HG02852 (cell line): ENCODE measurements around the gene RELCH.

Experiments
- ATAC-seq: cut with Tn5 transposase; IDR thresholded peaks from one replicate; pipeline ENCODE4 v1.9.1; 2021; ENCODE audit warnings: mild to moderate bottlenecking, moderate library complexity; ENCODE audit not compliant: unreplicated experiment

RELCH gene

GRCh38 chr18:62249478-62250097 lies 62.5 kb downstream of the RELCH start:
- ATAC-seq = peak; percentile 57

GRCh38 chr18:62250475-62250874 lies 63.4 kb downstream of the RELCH start:
- no peak for ATAC-seq

- ATAC-seq = no peak
Measured at GRCh38 chr18:62258093-62258492, 71.0 kb downstream of the RELCH start.

- no peak for ATAC-seq
Measured at GRCh38 chr18:62258616-62259015, 71.6 kb downstream of the RELCH start.

GRCh38 chr18:62262061-62262460 lies 75.0 kb downstream of the RELCH start:
- no peak for ATAC-seq

GRCh38 chr18:62264984-62265383 lies 77.9 kb downstream of the RELCH start:
- ATAC-seq = no peak

- no peak for ATAC-seq
Measured at GRCh38 chr18:62277045-62277444, 90.0 kb downstream of the RELCH start.

GRCh38 chr18:62279561-62279960 lies 92.5 kb downstream of the RELCH start:
- no peak for ATAC-seq

- no peak for ATAC-seq
Measured at GRCh38 chr18:62280058-62280457, 93.0 kb downstream of the RELCH start.

- ATAC-seq = no peak
Measured at GRCh38 chr18:62280786-62281185, 93.7 kb downstream of the RELCH start.

- no peak for ATAC-seq
Measured at GRCh38 chr18:62281684-62282083, 94.6 kb downstream of the RELCH start.

GRCh38 chr18:62282188-62282629 lies 95.2 kb downstream of the RELCH start:
- ATAC-seq = no peak

GRCh38 chr18:62284637-62285036 lies 97.6 kb downstream of the RELCH start:
- ATAC-seq = no peak

GRCh38 chr18:62285281-62285680 lies 98.2 kb downstream of the RELCH start:
- no peak for ATAC-seq

- peak; percentile 49 for ATAC-seq
Measured at GRCh38 chr18:62287781-62288664, 101.0 kb downstream of the RELCH start.

GRCh38 chr18:62288665-62289008 lies 101.6 kb downstream of the RELCH start:
- ATAC-seq = peak; percentile 66

GRCh38 chr18:62289047-62289446 lies 102.0 kb downstream of the RELCH start:
- ATAC-seq = peak; percentile 69

GRCh38 chr18:62294073-62294472 lies 107.0 kb downstream of the RELCH start:
- ATAC-seq = no peak

GRCh38 chr18:62300359-62300963 lies 113.4 kb downstream of the RELCH start:
- no peak for ATAC-seq

GRCh38 chr18:62301322-62301721 lies 114.3 kb downstream of the RELCH start:
- no peak for ATAC-seq

- ATAC-seq = no peak
Measured at GRCh38 chr18:62312851-62313250, 125.8 kb downstream of the RELCH start.
